HepG2 (cell line): ENCODE measurements around the gene REPIN1. TPM values are rescaled to one million over a fixed set of nuclear protein-coding genes. Genes with fewer than 3 reads are reported as not detected.
A peak's percentile ranks its signal among the peaks of the same experiment; 100 is the strongest.

Experiments used
- ATF1 ChIP-seq: IDR thresholded peaks from 2 replicates; pipeline ENCODE4 v1.6.1; 2016; ENCODE audit warnings: mild to moderate bottlenecking, control low read depth
- BCL6 ChIP-seq: IDR thresholded peaks from 2 replicates; pipeline ENCODE4 v1.6.1; 2016; ENCODE audit warnings: missing genetic modification reagents, missing compliant biosample characterization
- ELF1 ChIP-seq: sonication (generic); formaldehyde crosslinking; IDR thresholded peaks from 2 replicates; pipeline ENCODE4 v1.4.0; 2020; ENCODE audit warnings: missing genetic modification reagents
- HES4 ChIP-seq: sonication (generic); formaldehyde crosslinking; IDR thresholded peaks from 2 replicates; pipeline ENCODE4 v1.9.0; 2021; ENCODE audit warnings: mild to moderate bottlenecking, missing genetic modification reagents, borderline replicate concordance
- KMT2A ChIP-seq: sonication (generic); formaldehyde crosslinking; IDR thresholded peaks from 2 replicates; pipeline ENCODE4 v1.4.0; 2020; ENCODE audit warnings: missing genetic modification reagents
- MIER3 ChIP-seq: IDR thresholded peaks from 2 replicates; pipeline ENCODE4 v1.6.1; 2016; ENCODE audit warnings: missing compliant biosample characterization, borderline replicate concordance
- PRMT3 ChIP-seq: sonication (generic); formaldehyde crosslinking; IDR thresholded peaks from 2 replicates; pipeline ENCODE4 v1.8.1; 2022; ENCODE audit warnings: low read depth, mild to moderate bottlenecking, moderate library complexity, missing genetic modification reagents, borderline replicate concordance
- RBM22 ChIP-seq: fragments of 200-400 bp; formaldehyde crosslinking; optimal IDR thresholded peaks from 2 replicates; pipeline ENCODE3; 2017; ENCODE audit warnings: mild to moderate bottlenecking, low read length, moderate library complexity
- SRY ChIP-seq: sonication (generic); formaldehyde crosslinking; IDR thresholded peaks from 2 replicates; pipeline ENCODE4 v1.8.0; 2022; ENCODE audit warnings: mild to moderate bottlenecking, missing genetic modification reagents
- TBL1XR1 ChIP-seq: fragments of 150-350 bp; IDR thresholded peaks from 2 replicates; pipeline ENCODE4 v1.6.1; 2014; ENCODE audit warnings: borderline replicate concordance, low read length; ENCODE audit not compliant: partially characterized antibody
- ZKSCAN1 ChIP-seq: fragments of 150-350 bp; IDR thresholded peaks from 2 replicates; pipeline ENCODE4 v1.6.1; 2014; ENCODE audit warnings: low read length
- ZNF30 ChIP-seq: sonication (generic); formaldehyde crosslinking; IDR thresholded peaks from 2 replicates; pipeline ENCODE4 v1.5.0; 2020; ENCODE audit warnings: mild to moderate bottlenecking, missing genetic modification reagents
- ZNF879 ChIP-seq: sonication (generic); formaldehyde crosslinking; IDR thresholded peaks from 2 replicates; pipeline ENCODE4 v1.8.1; 2023; ENCODE audit warnings: missing genetic modification reagents
- polyA plus RNA-seq, 8 experiments: library from polyadenylated mRNA; depleted of rRNA in 3 of 8; stranded (reverse) in 7 of 8; unstranded in 1 of 8; fragments of >200 nt; fragmentation: Illumina TruSeq in 4 of 8; extraction: Trizol in 4 of 8; gene quantifications; 2 replicates each; pipeline versions ENCODE4 v1.2.1 to v1.2.3, GENCODE V29; 2011 to 2016; ENCODE audit warnings: low read depth in 4 of 8, missing spikeins in 1 of 8, mixed read lengths in 1 of 8; ENCODE audit not compliant: insufficient read depth in 1 of 8
- total RNA-seq, 5 experiments: library from RNA; depleted of rRNA; stranded (reverse); fragments of >200 nt; fragmentation: Illumina TruSeq; extraction: Trizol; gene quantifications; 2 replicates each; pipeline ENCODE4 v1.2.3, GENCODE V29; 2016; ENCODE audit warnings: low read depth in 1 of 5
- TF ChIP-seq, protein P1 (sequence below): sonication (generic); formaldehyde crosslinking; IDR thresholded peaks from 2 replicates; pipeline ENCODE4 v1.5.0; 2020; ENCODE audit warnings: mild to moderate bottlenecking, missing genetic modification reagents, borderline replicate concordance
- TF ChIP-seq, protein P2 (sequence below): sonication (generic); formaldehyde crosslinking; IDR thresholded peaks from 2 replicates; pipeline ENCODE4 v1.9.0; 2021; ENCODE audit warnings: missing genetic modification reagents, borderline replicate concordance
- TF ChIP-seq, protein P3 (sequence below): sonication (generic); formaldehyde crosslinking; IDR thresholded peaks from 2 replicates; pipeline ENCODE4 v1.4.0; 2020; ENCODE audit warnings: mild to moderate bottlenecking, missing genetic modification reagents
- TF ChIP-seq, protein P4 (sequence below): IDR thresholded peaks from 2 replicates; pipeline ENCODE4 v1.4.0; 2020; ENCODE audit warnings: mild to moderate bottlenecking, missing genetic modification reagents

Gene REPIN1
- total and polyA plus RNA-seq, 2 of the 13 experiments (the other 11 are each of a cell fraction or from before 2014, with no cell fraction given): 69.9 to 108 TPM

DNA sequence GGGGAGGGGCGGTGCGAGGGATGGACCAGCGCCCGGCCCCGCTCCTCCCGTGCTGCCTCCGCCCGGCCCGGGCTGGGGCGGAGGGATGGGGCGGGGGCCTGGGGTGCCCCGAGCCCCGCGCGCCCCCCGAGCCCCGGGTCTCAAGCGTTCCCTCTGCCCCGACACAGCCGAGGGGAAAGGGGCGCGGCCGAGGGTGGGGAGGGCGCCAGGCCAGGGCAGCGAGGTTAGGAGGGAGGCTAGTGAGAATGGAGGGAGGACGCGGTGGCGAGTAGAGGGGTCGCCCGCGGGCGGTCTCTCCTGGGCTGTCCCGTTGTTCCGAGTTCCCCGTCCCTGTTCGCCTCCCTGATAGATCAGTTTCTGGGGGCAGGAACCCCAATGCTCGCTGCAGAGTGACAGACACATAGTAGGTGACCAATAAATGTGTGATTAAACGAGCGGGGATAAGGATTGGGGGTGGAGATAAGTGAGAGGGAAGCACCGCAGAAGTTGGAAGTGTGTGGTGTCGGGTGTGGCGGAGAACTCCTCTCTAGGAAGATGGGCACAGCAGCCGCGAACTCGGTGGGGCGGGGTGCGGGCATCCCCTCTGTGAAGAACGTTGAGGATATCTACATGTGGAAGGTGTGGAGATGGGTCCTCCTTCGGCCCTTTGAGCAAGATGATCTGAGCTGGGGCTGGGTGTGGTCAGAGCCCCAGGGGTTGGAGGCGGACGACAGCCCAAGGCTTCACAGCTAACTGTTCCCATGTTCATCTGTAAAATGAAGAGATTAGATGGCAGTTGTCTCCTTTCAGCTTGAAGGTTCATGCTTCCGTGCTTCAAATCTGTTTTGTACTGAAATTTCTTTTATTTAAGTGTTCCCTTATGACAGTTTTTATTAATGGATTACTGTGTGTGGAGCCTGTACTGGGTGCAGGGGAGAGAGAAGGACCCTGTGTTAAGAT, 11.1 kb downstream of the REPIN1 start (continued):
- TF ChIP-seq, protein P1, sequence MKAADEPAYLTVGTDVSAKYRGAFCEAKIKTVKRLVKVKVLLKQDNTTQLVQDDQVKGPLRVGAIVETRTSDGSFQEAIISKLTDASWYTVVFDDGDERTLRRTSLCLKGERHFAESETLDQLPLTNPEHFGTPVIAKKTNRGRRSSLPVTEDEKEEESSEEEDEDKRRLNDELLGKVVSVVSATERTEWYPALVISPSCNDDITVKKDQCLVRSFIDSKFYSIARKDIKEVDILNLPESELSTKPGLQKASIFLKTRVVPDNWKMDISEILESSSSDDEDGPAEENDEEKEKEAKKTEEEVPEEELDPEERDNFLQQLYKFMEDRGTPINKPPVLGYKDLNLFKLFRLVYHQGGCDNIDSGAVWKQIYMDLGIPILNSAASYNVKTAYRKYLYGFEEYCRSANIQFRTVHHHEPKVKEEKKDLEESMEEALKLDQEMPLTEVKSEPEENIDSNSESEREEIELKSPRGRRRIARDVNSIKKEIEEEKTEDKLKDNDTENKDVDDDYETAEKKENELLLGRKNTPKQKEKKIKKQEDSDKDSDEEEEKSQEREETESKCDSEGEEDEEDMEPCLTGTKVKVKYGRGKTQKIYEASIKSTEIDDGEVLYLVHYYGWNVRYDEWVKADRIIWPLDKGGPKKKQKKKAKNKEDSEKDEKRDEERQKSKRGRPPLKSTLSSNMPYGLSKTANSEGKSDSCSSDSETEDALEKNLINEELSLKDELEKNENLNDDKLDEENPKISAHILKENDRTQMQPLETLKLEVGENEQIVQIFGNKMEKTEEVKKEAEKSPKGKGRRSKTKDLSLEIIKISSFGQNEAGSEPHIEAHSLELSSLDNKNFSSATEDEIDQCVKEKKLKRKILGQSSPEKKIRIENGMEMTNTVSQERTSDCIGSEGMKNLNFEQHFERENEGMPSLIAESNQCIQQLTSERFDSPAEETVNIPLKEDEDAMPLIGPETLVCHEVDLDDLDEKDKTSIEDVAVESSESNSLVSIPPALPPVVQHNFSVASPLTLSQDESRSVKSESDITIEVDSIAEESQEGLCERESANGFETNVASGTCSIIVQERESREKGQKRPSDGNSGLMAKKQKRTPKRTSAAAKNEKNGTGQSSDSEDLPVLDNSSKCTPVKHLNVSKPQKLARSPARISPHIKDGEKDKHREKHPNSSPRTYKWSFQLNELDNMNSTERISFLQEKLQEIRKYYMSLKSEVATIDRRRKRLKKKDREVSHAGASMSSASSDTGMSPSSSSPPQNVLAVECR (CRISPR knock-in tag): peak; percentile 40; the same call in 1 of the 2 replicates
- TF ChIP-seq RBM22 (peak; percentile 19), ZKSCAN1 (peak; percentile 25; the same call in 1 of the 2 replicates), ZNF879 (CRISPR knock-in tag) (no peak), SRY (CRISPR knock-in tag) (peak; percentile 35; the same call in 1 of the 2 replicates), BCL6 (CRISPR knock-in tag) (0 out of 2 replicates have a peak, but pooled peaks have one; percentile 1), HES4 (CRISPR knock-in tag) (peak; percentile 53; the same call in 1 of the 2 replicates), TBL1XR1 (no peak), KMT2A (CRISPR knock-in tag) (no peak; the same call in 1 of the 2 replicates), ELF1 (no peak), MIER3 (CRISPR knock-in tag) (no peak), PRMT3 (CRISPR knock-in tag) (0 out of 2 replicates have a peak, but pooled peaks have one; percentile 4), ATF1 (no peak), ZNF30 (CRISPR knock-in tag) (no peak)
- TF ChIP-seq, protein P2, sequence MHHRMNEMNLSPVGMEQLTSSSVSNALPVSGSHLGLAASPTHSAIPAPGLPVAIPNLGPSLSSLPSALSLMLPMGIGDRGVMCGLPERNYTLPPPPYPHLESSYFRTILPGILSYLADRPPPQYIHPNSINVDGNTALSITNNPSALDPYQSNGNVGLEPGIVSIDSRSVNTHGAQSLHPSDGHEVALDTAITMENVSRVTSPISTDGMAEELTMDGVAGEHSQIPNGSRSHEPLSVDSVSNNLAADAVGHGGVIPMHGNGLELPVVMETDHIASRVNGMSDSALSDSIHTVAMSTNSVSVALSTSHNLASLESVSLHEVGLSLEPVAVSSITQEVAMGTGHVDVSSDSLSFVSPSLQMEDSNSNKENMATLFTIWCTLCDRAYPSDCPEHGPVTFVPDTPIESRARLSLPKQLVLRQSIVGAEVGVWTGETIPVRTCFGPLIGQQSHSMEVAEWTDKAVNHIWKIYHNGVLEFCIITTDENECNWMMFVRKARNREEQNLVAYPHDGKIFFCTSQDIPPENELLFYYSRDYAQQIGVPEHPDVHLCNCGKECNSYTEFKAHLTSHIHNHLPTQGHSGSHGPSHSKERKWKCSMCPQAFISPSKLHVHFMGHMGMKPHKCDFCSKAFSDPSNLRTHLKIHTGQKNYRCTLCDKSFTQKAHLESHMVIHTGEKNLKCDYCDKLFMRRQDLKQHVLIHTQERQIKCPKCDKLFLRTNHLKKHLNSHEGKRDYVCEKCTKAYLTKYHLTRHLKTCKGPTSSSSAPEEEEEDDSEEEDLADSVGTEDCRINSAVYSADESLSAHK (CRISPR knock-in tag): no peak
- TF ChIP-seq, protein P3, sequence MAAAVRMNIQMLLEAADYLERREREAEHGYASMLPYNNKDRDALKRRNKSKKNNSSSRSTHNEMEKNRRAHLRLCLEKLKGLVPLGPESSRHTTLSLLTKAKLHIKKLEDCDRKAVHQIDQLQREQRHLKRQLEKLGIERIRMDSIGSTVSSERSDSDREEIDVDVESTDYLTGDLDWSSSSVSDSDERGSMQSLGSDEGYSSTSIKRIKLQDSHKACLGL (CRISPR knock-in tag): 0 out of 2 replicates have a peak, but pooled peaks have one; percentile 34
- TF ChIP-seq, protein P4, sequence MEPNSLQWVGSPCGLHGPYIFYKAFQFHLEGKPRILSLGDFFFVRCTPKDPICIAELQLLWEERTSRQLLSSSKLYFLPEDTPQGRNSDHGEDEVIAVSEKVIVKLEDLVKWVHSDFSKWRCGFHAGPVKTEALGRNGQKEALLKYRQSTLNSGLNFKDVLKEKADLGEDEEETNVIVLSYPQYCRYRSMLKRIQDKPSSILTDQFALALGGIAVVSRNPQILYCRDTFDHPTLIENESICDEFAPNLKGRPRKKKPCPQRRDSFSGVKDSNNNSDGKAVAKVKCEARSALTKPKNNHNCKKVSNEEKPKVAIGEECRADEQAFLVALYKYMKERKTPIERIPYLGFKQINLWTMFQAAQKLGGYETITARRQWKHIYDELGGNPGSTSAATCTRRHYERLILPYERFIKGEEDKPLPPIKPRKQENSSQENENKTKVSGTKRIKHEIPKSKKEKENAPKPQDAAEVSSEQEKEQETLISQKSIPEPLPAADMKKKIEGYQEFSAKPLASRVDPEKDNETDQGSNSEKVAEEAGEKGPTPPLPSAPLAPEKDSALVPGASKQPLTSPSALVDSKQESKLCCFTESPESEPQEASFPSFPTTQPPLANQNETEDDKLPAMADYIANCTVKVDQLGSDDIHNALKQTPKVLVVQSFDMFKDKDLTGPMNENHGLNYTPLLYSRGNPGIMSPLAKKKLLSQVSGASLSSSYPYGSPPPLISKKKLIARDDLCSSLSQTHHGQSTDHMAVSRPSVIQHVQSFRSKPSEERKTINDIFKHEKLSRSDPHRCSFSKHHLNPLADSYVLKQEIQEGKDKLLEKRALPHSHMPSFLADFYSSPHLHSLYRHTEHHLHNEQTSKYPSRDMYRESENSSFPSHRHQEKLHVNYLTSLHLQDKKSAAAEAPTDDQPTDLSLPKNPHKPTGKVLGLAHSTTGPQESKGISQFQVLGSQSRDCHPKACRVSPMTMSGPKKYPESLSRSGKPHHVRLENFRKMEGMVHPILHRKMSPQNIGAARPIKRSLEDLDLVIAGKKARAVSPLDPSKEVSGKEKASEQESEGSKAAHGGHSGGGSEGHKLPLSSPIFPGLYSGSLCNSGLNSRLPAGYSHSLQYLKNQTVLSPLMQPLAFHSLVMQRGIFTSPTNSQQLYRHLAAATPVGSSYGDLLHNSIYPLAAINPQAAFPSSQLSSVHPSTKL (CRISPR knock-in tag): no peak
